NCI-H510A treated with DMSO at 0.1 percent for 48 hours (cell line): ENCODE data around the gene ATG3.
"Not testable (repeated sequence)": the region's sequence is repeated elsewhere in the genome, so short reads cannot be mapped to it uniquely, and the experiment has no call there.

Experiments used
- DNase-seq: peaks from one replicate; lab custom pipeline; 2025; lab: John Stamatoyannopoulos, UW

Gene ATG3

DNA sequence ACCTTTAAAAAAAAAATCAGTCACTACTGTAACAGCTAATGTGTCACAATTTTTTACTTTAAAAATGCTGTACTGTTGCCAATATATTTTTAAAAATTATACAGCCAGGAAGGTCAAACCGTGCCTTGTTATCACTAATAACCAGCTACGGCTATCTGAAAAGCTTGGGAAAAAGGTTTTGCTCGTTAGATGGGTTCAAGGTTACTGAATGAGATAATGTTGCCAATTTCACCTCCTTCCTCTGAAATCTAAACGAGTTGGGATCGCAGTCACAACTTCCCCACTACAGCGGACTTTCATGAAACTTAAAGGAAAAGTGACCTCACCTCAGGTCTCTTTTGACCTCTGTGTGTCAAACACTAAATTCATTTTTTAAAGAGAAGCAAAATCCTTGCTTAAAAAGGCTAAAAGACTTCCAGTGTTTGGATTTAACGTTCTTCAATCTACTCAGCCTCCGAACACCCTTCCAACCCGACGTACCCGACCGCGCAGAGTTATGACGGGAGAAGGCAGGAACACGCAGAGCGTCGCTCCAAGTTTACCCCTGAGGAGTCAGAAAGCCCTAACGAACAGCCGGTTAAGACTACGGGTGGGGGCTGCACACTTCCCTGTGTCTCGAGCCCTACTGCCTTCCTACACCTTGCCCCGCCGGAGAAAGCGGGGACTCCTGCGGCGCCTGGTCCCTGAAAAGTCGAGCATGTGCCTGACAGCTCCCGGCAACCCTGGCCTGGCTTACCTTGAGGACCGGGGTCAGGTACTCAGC, 860 bp downstream of the ATG3 start:
- peak; percentile 37 for DNase-seq

DNA sequence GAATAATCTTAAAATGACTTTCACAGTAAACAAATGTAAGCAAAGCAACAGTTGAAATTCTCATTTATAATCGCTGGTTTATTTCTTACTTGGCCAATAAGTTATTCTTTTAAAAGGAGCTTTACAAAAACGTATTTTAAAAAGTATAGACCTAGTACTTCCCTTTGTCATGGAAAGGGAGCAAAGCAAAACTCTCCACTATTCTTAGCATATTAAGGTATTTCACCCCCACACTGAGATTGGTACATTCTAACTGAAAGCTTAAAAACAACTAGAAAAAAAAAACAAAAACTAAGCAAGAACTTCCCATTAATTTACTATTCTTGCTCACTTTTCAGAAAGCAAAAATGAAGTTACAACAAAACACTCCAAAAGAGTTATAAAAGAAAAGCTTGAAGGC, 1.5 kb downstream of the ATG3 start:
- DNase-seq: no peak

DNA sequence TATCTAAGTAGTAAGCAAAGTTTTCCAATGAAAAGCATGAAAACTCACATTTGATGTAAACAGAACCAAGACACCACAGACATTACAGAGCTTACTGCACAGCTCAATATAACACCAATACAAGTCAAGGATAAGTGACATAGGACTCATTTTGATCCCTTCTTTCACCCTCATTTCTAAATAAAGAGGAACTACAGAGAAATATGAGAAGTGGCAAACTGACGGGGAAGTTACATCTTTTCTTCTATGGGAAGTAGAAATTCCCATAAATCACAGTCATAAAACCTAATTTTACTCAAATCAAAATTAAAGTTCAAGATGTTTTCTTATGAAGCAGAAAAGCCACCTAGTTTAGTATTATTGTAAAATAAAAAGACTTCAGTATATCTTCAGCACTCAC, 3.8 kb downstream of the ATG3 start:
- no peak for DNase-seq

DNA sequence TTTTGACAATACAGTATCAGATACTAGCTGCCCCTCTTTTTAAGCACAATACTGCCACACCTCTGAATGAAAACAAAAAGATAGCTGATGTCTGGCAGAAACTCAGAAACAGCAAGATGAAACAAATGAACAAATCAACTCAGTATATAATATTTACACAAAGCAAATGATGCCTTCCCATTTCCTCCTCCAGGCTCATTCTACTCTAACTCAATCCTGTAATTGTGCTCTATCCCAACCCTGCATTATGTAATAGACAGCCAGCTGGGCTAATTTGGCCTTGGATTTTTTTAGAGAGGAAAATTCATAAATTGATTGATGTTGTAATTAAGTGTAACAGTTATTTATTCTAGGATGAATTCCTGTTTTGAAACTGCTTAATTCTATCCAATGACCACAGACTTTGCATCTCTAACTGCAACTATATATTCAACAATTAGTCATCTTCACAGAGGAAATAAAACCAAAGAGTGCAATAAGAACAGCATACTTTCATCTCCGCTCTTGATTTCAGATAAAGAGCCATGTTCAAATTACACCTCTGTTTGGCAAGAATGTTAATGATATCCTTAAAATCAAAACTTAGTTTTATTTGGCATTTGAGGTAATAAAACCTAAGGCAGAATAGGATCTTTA, 6.1 kb downstream of the ATG3 start:
- no peak for DNase-seq

DNA sequence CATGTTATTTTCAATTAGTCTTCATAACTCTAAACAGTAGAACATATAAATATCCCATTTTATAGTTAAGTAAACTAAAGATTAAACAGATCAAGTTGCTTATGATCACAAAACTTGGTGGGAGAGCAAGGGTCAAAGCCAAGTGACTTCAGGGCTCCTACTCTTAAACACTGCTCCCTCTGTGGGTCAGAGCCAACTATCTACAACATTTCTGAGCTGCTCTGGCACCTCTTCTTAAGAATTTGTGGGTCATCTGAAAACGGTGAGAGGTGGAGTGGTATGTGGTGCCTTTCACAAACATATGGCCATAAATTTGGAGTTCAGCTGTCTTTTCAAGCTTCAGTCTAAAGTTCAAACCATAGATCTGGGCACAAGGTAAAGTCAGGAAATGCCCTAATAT, 10.9 kb downstream of the ATG3 start:
- DNase-seq: no peak

DNA sequence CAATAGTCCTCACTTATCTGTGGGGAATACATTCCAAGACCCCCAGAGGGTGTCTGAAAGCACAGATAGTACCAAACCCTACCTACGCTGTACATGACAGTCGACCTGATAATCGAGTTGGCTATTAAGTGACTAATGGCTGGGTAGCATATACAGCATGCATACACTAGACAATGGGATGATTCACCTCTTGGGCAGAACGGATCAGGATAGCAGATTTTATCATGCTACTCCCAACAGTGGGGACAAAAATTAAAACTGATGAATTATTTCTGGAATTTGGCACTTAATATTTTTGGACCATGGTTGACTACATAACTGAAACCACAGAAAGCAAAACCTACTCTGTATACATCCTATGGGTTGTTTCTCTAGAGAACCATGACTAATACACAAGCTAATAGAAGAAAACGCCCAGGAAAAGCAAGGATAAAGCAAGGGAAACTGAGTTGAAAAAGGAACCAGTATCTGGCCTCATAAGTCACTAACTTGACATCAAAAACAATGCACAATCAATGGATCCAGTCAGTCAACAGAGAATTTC, 15.5 kb downstream of the ATG3 start:
- DNase-seq: no peak

DNA sequence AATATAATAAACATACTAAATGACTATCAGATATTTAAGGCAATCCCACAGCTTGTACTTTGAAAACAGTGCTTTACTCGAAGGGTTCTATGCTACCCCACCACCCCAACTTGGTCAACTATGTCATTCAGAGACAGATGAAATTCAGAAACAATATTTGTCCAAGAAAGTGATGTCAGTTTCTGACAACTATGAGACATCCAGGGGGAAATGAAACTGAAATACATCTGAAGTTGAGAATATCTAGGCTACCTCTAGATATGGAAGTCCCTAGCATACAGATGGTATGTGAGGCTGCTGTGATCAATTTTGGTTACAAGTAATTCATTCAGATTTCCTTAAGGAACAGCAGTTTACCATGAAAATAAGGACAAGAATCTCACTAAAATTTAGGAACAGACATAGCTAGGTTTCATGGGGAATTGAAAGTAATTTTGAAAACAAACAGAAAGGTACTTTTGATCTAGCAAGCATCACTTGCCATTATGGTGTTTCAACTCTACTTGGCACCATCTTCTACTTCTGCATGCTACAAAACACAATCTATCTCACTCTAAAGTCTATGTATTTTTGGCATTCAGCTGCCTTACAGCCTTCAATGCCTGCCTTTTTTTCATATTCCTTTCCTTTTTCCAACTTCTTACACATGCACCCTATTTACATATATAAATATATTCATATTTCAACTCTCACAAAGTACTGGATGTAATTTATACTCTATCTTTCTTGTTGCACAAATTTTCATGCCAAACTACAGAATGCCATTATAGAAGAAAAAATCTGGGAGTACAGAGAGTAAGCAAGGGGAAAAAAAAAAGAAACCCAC, 21.7 kb downstream of the ATG3 start:
- DNase-seq: no peak

DNA sequence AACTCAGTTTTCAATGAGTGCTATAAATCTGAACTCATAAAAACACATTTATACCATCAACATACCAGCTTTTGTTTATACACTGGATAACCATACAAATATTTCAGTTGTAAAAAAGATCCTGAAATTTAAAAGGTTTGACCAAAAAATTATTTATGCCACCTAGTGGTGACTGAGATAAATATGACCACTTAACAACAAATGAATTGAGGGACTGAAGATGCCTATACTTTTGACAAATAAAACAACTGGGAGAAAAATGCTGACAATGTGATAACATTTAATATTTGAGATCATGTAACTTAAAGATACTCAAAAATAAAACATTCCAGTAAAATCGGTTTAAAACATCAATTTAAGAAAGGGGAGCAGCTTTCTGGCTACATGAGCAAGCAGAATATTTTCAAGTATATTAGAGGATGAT, 30.4 kb downstream of the ATG3 start:
- no peak for DNase-seq

DNA sequence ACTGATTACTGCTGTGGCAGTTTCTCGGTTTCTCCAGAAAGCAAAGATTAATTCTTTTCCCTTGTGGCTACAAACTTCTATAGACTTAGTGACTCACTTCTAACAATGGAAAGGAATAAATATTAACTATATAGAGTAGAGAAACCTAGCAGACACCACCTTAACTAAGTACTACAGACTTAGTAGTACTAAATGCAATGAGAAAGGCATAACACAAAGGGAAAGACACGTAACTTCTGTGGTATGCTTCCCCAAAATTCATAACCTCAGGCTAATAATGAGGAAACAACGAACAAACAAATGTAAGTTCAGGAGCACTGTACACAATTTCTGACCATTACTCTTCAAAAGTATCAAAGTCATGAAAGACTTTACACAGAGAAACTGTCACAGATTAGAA, 31.2 kb downstream of the ATG3 start:
- no peak for DNase-seq

DNA sequence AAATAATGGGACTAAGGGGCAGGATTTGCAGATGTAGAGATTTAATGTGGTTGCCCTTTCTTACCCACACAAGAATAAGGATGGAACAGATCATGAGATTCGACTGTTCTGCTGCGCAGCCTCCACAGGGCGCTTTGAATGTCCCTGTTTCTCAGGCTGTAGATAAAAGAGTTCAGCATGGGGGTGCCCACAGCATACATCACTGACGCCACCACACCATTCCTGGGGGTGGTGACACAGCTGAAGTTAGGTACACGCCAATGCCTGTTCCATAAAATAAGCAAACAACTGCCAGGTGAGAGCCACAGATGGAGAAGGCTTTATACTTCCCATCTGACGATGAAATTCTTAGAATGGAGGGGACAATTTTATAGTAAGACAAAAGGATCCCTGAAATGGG, 37.6 kb downstream of the ATG3 start:
- not testable (repeated sequence) for DNase-seq

DNA sequence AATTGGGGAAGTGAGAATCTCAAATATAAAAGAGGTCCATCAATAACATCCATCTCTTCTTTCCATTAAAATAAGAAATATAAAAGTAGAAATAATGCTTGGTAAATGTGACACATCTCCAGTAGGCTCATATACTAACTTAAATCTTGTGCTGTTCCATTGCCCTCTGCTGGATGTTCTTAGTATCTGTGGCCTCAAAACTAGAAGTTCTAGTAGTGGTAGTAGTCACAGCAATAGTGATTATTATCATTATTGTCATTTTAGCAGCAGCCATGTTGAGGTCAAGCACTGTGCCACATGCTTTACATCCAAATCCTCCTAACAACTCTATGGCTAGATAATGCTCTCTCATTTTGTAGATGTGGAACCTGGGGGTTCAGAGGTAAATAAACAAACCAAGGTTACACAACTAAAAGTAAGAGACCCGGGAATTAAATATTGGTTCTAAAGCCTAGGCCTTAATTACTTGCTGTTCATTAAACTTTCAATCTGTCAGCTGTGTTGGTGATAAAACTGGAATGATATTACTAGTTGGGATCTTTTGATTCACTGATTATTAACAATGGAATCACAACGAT, 42.2 kb downstream of the ATG3 start:
- DNase-seq: peak; percentile 52

DNA sequence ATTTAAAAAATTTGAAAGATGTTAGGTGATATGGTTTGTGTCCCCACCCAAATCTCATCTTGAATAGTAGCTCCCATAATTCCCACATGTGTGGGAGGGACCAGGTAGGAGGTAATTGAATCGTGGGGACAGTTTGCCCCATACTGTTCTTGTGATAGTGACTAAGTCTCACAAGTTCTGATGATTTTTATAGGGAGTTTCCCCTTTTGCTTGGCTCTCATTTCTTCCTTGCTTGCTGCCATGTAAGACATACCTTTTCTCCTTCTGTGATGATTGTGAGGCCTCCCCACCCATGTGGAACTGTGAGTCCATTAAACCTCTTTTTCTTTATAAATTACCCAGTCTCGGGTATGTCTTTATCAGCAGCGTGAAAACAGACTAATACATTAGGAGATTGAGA, 42.8 kb downstream of the ATG3 start:
- DNase-seq: not testable (repeated sequence)

DNA sequence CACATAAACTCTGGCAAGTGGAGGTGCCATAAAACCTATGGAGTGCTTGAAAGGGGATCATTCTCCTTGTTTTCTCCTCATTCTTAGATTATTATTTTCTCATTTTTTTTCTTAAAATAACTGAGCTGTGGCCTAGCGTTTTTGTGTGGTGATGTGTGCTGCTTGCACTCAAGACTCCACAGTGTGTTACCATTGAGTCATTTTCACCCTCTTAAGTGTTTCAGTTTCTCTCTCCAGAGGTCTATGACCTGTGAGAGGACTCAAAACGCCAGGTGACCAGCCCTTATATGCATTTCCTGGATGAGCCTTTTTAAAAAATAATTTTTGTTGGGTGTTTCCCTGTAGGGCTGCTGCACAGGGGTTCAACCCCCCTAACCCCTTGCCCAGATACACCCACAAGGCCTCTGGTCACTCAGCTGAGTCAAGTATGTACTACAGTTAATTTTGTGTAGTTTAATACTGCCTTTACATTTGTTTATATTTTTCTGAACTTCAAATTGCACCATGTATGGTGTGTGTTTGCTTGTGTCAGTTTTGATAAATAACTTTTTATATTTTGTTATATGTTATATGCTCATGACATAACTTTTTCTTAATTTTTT, 47.1 kb downstream of the ATG3 start:
- DNase-seq: no peak

DNA sequence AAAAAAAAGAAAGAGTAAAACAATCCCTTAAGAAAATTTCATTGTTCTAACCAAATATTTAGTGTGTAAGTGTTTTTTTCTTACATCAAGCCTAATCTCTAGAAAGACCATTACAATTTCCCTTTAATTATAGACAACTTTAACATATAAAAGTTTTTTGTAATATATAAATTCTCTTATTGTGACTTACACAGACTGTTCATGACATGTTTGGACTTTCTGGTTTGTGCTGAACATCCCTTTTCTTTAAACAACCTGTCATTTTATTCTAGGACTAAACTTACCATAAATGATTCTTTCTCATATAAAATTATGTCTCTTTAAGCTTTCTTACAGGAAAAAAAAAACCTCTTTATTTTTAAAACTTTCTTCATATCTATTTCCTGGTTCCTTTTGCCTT, 49.4 kb downstream of the ATG3 start:
- no peak for DNase-seq

DNA sequence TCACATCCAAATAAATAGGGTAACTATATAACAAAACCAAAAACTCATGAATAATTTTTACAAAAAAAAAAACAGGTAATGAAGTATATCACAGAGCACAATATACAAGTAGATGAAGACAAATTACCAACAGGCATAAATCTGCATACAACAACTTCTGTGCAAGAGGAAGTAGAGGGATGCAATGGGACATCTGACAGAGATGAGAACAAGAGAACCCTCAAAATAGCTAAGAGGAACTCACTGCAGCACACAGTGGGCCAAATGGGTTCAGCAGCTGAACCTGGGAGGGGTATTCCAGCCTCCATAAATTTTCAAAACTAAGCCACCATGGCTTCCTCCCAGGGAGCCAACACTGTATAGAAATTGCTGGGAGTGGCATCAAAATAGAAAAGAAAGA, 52.9 kb downstream of the ATG3 start:
- no peak for DNase-seq

DNA sequence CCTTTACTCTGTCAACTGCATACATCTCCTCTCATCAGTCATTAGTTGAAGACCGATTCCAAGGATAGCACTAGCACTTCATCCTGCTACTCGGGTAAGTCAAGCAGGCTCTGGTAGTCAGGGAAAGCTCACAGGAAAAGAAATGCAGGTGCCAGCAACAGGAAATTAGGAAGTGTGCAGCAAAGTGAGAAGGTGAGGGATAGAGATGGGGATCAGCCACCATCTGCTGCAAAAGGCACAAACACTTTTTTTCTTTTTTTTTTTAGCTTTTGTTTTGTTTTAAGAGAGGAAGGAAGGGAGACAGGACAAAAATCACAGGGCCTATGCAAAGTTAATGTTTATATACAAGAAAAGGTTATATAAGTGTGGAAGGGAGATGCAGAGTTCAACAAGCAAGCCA, 53.5 kb downstream of the ATG3 start:
- no peak for DNase-seq

DNA sequence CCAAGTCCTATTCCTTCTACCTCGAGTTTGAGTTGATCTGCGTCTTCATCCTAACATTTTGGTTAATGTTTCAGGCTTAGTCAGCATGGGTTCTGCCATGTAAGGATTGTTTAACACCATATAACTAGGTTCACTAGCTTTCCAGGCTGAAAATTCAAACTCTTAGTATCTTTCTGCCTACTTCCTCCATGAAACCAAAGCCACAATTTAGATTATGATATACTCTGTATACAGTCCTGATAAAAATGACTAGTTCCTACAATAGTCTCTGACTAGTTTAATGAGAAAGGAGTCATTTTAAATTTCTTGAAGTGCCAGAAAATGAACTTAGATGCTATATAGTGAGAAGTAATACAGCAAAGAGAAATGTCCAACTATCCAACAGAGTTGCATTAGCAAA, 55.9 kb downstream of the ATG3 start:
- DNase-seq: no peak

DNA sequence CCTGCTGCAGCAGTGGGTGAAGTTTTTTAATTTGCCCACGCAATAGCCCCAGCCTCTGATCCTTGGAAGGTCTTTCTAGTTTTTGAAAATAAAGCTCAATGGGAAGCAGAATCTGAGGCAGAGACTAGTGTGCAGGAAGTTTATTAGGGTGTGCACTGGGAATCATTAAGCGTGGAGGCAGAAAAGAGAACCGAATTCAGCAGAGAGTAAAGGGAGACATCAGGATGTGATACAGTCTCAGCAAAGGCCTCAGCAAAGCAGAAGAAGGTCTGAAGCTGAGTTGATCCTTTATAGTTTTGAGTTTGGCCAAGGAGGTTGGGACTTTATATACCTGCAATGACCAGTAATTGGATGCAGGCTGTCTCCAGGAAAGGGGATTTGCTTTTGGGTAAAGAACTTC, 57.6 kb downstream of the ATG3 start:
- no peak for DNase-seq

DNA sequence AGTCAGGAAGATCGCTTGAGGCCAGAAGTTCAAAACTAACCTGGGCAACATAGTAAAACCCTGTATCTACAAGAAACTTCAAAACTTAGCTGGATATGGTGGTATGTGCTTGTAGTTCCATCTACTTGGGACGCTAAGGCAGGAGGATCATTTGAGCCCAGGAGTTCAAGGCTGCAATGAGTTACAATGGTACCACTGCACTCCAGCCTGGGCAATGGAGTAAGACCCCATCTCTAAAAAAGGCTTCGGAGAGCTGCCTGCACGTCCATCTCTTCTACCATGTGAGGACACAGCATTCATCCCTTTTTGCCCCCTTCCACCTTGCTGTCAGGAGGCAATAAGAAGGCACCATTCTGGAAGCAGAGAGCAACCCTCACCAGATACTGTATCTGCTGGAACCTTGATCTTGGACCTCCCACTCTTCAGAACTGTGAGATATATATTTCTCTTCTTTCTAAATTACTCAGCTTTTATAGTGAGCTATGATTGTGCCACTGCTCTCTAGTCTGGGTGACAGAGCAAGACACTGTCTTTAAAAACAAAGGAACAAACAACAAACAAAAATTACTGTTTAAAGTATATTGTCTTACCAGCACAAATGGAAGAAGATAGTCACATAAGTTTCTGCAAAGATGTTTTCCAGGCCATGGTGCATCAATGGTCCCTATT, 58.3 kb downstream of the ATG3 start:
- DNase-seq: no peak

DNA sequence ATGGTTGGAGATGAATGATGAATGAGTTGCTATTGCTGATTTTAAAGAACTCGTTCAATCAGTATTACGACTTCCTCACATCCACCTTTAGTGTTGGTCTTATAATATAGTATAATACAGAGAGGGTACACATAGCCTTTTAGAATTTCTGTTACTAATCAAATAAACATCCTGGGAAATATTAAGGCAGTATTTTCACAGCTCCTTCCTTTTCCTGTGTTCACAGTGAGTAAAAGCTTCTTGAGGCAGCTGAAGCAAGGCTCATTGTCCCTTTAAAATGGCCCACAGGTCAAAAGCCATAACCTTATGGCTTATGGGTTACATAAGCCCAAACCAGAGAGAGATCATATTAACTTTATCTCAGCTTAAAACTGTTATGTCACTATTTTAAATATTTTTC, 61.1 kb downstream of the ATG3 start:
- no peak for DNase-seq

DNA sequence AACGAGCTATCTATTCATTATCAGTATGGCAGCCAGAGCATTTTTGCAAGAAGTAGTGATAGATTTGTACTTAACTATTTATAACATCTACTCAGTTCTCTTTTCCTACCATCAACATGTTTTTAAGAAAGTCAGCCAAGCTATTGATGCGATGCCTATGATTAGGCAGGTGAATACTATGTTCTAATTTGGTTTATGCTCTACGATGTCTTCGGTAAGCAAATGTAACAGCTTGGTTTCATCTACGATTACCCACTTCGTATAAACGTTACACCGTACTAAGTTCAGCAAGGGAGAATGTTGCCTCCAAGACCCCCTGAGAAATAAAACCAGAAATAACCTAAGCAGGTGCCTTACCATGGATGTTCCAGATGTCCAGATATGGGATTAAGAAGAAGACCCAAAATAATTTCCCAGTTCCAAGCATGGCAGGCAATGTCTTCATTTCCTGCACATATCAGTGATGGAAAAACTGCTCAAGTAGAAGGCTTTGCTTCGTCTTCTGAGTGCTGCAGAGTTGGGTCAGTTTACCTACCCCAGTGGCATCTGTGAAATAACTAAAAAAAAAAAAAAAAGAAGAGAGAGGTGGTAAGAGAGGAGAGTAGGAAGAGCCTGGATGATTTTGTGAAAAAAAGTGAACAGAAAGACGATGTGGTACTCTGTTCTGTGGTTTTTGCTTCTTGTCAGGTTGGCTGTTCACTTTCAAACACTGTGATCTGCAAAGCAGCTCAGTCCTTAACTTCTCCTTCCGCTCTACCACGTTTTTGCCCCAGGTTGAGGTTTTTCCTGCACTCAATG, 62.6 kb downstream of the ATG3 start, which contains the start of gene BTLA:
BTLA (minus strand) TSS at position 559 of the 798 bp plus-strand sequence; CDS start at position 445, 114 bp downstream.
- no peak for DNase-seq
